Ramos (cell line): ENCODE results near the gene SERBP1.
"Not testable (repeated sequence)": the region's sequence is repeated elsewhere in the genome, so short reads cannot be mapped to it uniquely, and the experiment has no call there.

Source experiments
- in situ Hi-C: fragments of 300-500 bp; cut with MboI; formaldehyde crosslinking; loops from one replicate; pipeline ENCODE4 v1.14.3; 2022; ENCODE audit warnings: low sequenced_read_pairs; ENCODE audit not compliant: unreplicated experiment

SERBP1 gene

GRCh38 chr1:67430358-67431155 lies at the start of gene SERBP1:
Gene SERBP1 (minus strand): TSS chr1:67430402. CDS start chr1:67430300, 102 bp downstream.
- in situ Hi-C loops, result no loop called here

DNA sequence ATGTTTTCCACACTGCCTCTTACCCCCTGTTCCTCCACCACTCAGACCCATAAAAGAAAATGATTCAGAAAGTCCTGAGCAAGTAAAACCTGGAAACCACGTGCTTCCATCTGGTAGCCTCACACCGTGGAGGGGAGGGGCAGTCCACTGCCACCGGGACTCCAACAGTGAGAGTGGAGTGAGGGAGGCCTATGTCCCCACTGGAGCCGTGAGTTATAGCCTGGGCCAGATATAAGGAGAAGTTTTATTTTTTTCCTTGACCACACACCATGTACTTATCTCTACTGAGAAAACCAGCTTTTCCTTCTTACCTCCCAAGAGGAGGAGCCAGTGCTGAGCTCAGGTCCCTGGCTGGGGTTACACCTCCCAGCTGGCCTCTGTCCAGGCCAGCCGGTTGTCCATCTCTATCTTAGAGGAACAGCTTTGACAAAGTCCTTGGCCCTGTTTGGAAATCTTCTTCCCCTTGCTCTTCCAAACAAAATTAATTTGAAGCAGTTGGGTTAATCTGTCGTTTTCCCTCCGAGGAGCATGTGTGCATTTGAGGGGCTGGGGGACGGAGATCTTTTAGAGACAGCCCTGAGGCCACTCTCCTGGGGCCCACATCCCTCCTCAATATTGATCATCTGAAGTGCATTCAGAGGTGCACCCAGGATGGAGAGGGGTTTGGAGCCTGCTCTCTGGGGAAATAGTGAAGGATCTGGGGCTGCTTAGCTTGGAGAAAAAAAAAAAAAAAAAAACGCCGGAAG lies 49.1 kb upstream of the SERBP1 start:
- in situ Hi-C loops, result no loop called here

- in situ Hi-C loops, result no loop called here
Measured at GRCh38 chr1:67476906-67477305, 46.7 kb upstream of the SERBP1 start.

DNA sequence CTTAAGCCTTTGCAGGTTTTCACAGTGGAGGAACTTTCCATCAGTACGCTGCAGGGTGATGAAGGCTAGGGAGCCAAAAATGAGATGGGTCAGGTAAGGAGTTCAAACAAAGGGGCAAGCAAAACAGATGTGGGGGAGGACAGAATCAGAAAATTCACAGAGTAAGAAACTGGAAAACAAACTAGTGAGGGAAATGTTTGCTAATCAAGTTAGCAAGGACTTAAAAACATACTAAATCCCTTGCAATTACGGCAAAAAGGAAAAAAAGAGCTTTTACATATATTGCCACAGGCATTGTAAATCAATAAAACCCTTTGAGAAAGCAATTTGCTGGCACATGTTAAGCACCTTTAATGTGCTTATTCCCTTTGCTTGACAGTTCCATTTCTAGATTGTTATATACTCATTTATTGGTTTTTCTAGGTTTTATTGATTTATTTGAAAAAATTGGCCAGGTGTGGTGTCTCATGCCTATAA lies 45.8 kb upstream of the SERBP1 start:
- in situ Hi-C loops, result no loop called here

- in situ Hi-C loops, result no loop called here
Measured at GRCh38 chr1:67472056-67472455, 41.9 kb upstream of the SERBP1 start.

DNA sequence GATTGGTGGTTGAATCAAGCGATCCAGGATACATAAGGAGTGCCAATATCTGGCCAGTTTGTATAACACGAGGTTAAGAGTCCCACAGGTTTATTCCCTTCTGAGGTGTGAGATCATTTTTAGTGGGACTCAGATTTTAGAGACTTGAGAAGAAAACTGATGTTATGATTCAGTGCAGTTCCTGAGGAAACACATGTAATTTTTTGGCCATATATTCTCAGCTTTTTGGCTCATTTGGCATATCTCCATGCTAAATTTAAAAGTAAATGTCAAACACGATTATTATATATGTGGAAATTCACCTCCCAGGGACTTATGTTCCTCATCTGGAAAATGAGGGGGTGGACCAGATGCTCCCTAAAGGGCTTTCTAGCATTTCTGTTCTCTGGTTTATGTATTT lies 39.2 kb upstream of the SERBP1 start:
- in situ Hi-C loops, result no loop called here

GRCh38 chr1:67468066-67468718 lies 38.0 kb upstream of the SERBP1 start:
- in situ Hi-C loops, result no loop called here

DNA sequence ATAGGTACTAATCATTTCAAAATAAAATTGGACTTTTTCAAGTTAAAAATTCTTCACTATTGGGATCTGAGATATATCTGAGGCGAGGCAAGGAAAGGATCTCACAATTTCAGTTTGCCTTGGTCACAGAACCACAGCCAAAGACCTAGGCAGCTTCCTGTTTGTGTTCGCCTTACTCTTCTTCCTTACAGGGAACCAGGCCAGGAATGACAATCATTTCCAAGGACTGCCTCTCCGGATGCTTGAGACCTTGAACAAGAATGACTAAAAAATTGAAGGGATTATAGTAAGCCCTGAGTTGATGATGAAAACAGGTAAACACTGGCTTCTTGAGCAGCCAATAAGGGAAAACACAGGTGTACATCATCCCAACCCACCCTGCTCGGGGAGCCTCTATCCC lies 35.2 kb upstream of the SERBP1 start:
- in situ Hi-C loops, result no loop called here

DNA sequence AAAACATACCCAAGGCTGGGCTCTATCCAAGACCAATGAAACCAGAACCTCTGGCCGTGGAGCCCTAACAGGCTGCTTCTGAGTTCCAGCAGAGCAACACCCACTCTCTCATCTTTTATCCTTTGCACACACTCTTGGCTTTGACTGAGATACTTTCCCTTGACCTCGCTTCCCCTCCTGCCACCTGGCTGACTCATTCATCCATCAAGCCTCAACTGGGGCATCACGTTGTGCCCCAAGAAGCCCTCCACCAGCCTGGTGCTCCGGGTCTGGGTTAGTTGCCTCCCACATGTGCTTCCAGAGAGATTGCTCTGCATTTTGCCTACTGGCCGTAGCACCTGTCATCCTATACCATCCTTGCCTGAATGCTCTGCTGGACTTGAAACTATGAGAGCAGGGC lies 34.5 kb upstream of the SERBP1 start:
- in situ Hi-C loops, result no loop called here

DNA sequence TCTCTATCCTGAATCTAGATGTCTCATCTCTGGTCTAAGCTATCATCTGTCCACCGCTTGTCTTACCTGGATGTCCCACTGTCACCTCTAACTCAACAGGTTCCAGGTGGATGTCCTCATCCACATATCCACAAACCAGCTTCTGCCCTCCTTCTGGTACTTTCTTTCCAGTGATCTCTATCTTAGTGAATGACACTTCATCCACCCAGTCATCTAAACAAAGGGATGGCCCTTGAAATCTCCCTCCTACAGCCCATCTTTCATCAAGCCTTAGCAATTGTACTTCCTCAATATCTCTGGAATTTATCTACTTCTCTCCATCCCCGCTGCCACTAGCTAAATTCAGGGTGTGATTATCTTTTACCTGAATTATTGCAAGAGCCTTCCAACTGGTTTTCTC lies 33.9 kb upstream of the SERBP1 start:
- in situ Hi-C loops, result no loop called here

DNA sequence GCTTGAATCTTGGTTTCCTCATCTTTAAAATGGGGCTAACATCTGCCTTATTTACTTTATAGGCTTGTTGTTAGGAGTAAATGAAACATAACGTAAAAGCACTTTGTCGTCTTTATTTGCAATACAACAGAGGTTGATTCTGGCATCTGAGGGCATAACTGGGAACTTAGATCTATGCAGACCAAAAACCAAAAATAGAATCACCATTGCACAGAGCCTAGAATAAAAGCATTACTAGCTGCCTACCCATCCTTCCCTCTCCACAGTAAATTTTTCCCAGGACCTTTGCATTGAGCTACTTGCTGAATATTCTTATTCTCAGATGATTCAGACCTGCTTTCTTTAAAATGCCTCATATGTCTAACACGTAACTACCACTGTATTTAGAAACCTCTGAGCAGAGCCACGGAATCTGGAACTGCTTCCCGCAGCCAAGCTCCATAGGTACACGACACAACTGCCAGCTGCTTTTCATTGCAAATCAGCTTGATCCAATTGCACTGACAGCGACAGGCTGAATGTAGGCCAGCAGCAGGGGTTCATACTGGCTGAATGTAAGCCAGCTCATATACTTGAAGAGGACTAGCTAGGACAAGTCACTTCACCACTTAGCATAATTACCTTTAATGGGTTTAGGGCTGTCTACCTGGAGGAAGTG lies 33.2 kb upstream of the SERBP1 start:
- in situ Hi-C loops, result no loop called here

DNA sequence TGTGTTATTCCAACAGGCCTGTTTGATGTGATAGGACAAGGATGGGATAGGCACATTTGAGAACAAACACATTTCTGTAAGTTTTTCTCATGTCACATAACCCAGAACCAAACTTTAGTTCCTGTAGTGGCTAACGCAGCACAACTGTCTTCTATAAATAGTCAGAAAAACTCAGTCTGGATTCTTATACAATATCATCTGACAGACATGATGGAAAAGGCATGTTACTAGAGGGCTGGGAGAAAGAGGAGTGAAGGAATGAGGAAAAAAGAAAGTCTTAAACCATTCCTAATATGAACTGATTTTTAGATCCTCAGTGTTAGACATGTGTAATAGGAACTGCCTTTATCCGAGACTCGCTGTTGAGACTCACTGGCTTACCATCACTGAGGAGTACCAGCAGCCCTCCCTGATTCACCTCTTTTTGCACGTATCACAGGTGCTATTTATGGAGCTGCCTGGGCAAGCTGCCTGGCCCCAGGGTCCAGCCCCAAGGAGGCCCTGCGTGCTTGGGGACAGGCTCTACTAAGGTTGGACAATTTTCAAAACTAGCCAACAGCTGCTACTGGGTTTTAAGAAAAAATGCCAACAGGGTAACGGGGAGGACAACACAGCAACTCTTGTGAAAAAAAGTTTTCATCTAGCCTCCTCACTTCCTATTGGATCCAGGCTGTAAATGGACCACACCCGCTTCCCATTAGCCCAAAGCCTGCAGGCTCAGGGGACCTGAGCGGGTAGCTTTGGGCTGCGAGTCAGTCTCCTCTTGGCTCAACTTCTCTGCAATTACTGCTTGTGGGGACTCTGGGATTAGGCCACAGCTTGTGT lies 30.7 kb upstream of the SERBP1 start:
- in situ Hi-C loops, result no loop called here

DNA sequence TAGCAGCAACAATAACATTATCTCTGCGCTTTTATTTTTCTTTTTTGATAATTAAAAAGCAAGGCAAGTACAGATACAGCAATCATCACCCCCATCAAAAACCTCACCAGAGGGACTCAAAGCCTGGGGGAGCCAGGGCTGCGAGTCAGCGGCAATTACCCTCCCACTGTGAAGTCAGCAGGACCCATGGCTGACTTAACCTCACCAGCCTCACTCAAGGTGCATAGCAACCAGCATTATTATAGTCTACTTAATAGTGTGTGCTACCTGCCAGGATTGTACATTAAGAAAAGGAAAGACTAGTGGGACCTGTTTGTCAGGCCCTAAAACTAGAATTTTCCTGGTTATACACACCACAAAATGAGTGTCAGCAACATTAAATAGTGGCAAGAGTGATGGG lies 28.9 kb upstream of the SERBP1 start:
- in situ Hi-C loops, result no loop called here

DNA sequence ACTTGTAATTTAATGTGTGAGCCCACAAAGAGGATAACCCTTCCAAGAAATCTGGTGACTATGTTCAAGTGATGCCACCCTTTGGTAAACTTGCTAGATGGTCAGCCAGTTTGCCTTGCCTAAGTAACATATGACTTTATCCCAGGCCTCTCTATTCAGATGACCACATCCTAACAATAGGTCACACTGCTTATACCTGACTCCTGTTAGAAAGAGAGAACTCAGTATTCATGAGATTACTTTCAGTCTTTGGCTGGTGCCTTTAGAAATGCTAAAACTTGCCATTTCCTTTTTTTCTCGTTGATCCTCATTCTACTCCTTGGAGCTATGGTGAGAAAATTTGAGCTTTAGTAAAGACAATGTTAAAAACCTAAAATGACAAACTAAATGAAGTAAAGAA lies 28.5 kb upstream of the SERBP1 start:
- in situ Hi-C loops, result no loop called here

GRCh38 chr1:67457247-67457646 lies 27.0 kb upstream of the SERBP1 start:
- in situ Hi-C loops, result no loop called here

GRCh38 chr1:67451815-67452214 lies 21.6 kb upstream of the SERBP1 start:
- in situ Hi-C loops, result no loop called here

- in situ Hi-C loops, result no loop called here
Measured at GRCh38 chr1:67451356-67451755, 21.2 kb upstream of the SERBP1 start.

- in situ Hi-C loops, result no loop called here
Measured at GRCh38 chr1:67446893-67447292, 16.7 kb upstream of the SERBP1 start.

- in situ Hi-C loops, result not testable (repeated sequence)
Measured at GRCh38 chr1:67446014-67446413, 15.8 kb upstream of the SERBP1 start.
